ENCODE results near the gene NIP7.
"Not testable (repeated sequence)": the region's sequence is repeated elsewhere in the genome, so short reads cannot be mapped to it uniquely, and the experiment has no call there.

- TF ChIP-seq CEBPB (IDR thresholded peaks at IDR 0.05; ENCODE audit: low read depth, low read length); CTCF (conservative IDR thresholded peaks at IDR 0.05; ENCODE audit: low read depth, low read length); FOS (IDR thresholded peaks at IDR 0.05; ENCODE audit: low read depth, low read length); RCOR1 (IDR thresholded peaks at IDR 0.05; ENCODE audit: insufficient replicate concordance, low read length); RFX5 (IDR thresholded peaks at IDR 0.05; ENCODE audit: low read depth, low read length); ELK1 (IDR thresholded peaks at IDR 0.05; ENCODE audit: borderline replicate concordance, low read depth, low read length); POLR2A (IDR thresholded peaks at IDR 0.05; ENCODE audit: low read depth, low read length); MAFK (IDR thresholded peaks at IDR 0.05; ENCODE audit: low read depth, low read length); RAD21 (IDR thresholded peaks at IDR 0.05; ENCODE audit: low read length): not testable (repeated sequence)
Observed at GRCh38 chr16:69360070-69360469, 20.5 kb downstream of the NIP7 start.

Measured in IMR-90 (cell line).